NCI-H69 (cell line): ENCODE measurements around the gene CYB561D2.

Experiments used
- DNase-seq: peaks from one replicate; lab custom pipeline; 2025; lab: John Stamatoyannopoulos, UW

CYB561D2 gene

DNA sequence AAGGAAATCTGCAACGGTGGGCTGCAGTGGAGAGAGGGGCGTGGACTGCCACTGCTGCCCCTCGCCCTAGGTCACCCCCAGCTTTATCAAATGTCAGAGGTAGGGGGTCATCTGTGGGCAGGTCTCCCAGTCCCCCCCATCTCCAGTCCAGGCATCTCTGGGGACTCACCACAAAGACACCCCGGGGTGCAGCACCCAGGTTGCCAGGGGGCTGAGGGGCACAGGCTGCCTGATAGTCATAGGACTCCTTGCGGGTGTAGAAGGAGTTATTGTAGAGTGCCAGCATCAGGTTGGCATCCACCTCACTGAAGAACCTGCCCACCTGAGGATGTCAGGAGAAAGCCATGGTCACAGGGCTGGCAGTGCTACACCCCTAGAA lies 15.2 kb downstream of the CYB561D2 start:
- DNase-seq: no peak

DNA sequence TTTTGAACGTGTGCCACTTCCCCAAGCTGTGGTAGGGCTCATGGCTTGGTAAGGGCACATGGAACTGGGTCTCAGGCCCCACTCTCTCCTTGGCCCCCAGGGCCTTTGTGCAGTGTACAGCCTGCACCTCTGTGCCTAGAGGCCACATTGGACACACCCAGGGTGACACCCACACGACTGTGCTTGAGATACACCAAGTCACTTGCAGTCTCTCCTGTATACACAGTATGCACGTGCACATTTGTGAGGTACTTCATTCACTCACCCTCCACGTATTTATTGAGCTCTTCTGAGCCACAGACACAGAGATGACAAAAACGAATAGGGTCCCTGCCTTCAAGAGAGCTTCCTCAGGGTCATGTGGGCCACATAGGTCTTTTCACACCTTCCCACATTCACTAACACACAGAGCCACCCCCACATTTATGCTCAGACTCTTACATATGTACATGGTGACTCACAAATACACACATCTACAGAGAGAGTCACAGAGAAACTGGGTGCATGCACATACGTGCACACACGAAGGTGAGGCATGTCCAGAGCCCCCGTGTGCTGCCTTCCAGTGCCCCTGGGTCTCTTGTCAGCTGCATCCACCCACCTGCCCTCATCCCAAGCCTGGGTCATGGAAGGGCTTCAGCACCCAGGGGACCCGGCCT lies 18.5 kb downstream of the CYB561D2 start:
- DNase-seq: no peak

DNA sequence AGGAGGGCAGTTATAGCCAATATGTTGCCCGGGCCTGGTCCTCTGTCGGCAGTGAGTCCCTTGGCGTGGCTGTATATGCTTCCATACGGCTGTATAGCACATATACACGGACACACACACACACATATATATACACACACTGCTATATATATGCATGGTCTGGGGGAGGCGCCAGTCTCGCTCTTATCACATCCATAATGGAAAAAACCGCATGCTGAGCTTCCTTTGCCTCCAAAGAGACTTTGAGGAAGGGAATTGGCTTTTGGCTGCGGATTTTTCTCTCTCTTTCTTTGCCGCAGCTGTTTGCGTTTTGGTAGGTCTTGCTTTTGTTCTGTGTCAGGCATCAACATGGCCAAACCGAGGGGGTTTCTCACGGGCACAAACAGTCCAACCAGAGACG lies 19.9 kb downstream of the CYB561D2 start:
- peak; percentile 72 for DNase-seq

DNA sequence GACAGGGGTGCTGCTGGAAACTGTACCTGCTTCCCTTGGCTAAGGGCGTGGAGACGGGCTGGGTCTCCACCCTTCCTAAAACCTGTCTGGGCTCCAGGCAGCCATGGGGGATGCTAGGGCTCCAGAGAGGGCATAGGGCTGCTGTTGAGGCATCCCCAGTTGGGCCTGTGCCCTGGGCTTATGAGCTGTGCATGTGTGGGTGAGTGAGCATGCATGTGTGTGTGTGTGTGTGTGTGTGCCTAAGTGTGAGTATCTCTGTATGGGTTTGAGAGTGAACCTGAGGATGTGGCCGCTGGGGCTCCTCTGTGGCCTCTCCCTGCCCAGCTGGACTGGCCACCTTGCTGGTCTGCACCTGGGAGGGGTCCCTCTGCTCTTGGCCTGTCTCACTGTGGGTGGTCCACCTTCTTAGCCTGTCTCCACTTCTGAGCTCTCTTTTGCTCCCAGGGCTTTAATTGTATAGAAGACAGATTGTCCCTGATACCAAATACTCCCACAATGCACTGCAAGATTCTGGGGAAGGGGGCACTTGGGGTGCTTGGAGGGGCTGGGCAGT lies 20.5 kb downstream of the CYB561D2 start:
- no peak for DNase-seq

DNA sequence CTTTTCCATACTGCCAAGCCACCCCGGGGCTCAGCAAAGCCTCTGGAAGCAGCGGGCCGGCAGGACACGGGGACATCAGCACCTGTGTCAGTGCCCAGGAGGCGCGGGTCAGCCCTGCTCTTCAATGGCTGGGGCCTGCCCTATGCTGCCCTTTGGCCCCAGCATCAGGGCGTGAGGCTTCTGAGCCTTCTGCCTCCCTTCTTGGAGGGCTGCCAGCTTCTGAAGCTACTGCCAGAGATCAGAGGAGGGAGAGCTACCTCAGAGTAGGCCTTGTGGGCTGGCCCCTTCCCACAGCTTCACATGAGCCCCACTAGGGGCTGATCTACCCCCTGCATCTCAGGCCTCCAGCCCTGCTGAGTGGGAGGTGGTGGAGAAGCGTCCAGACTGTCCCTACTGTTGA lies 21.7 kb downstream of the CYB561D2 start:
- peak; percentile 68 for DNase-seq

DNA sequence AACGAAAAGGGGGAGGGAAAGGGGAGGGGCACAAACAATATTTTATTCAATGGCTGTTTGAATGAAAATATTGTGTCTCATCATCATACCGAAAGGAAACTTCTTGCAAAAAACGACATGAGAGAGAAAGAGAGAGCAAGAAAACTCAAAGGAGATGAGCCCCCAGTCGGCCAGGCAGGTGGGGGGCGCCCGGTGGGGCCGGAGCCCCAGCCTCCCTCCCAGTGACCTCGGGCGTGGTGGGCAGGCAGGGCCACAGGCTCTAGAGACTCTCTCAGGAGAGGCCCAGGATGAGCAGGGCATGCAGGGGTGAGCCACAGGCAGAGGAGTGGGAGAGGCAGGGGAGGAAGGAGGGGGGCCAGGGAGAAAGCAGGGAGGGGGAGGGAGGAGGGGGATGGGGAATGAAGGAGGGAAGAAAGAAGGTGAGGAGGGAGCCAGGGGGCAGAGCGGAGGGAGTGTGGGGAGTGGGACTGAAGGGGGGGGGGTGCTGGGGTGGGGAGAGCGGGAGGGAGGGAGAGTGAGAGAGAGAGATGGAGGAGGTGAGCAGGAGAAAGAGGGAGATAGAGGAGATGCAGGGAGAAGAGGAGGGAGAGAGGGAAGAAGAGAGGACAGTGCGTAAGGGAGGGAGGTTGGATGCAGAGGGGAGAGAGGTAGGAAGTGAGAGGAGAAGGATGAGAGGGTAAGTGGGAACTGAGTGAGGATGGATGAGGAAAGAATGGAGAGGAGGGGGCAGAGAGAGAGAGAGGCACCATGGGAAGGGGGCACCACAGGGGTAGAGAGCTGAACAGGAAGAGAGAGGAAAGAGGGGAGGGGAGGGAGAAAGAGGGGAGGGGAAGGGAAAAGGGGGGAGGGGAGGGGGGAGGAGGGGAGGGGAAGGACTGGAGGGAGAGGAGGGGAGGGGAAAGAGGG lies 22.7 kb downstream of the CYB561D2 start:
- DNase-seq: peak; percentile 77

DNA sequence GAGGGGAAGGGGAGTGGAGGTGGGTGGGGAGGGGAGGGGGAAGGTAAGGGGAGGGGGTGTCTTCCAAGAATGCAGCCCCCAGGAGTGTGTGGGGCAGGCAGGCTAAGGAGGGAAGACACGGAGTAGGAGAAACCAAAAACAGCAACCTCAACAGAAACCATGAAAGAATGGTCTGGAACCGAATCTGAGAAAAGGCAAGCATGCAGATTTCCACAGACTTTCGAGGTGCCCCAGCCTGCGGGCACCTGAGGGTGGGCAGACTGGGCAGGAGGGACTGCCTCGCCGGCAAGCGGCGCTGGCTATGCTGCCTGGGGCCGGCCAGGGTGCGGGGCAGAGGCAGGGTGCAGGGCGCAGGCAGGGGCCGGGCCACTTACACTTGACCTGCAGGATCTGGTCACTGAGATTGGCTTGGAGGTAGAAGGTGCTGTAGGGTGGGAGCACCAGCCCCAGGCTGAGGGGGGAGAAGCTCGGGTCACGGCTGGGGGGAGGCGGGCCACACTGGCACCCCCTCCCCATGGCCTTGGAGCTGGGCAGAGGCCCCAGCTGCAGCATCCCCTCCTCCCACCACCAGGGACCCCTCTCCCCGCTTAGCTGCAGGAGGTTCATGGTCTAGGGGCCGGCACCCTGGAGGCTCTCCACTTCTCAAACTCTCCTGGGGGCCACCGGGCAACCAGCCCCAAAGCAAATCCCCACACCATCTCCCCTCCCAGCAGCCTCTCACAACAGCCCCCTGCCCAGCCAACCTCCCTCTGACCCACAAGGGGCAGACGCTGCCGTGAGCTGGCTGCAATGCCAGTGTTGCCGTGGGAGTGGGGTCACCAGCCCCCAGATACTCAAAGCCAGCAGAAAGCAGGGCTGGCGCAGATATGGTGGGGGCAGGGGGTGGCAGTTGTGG lies 23.9 kb downstream of the CYB561D2 start:
- DNase-seq: no peak

DNA sequence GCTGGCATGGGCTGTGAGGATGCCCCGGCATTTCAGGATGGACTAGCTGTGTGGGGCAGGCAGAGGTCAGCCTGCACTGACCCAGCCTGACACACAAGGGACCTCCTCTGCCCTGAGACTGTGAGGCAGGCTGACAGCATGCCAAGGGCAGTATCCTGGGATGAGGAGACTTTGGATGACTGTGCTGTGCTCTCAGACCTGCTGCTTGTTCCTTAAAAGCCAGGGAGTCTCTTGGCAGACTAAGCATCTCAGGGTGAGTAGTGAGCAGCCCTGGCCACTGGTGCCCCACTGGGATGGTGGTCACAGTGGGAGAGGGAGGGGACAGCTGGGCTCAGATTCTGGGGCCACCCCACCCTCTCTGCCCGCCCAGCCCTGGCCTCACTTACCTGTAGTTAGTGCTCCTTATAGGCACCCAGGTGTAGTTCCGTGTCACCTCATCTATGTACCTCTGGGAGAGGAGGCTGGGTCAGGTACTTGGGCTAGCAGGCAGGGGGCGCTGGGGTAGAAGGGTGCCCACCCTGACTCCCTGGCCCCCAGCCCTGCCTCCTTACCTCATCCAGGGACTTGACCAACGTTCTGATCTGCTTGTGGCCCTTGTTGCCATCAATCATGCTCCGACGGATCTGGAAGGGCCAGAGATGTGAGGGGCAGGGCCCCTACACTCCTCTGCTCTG lies 24.7 kb downstream of the CYB561D2 start:
- DNase-seq: no peak

DNA sequence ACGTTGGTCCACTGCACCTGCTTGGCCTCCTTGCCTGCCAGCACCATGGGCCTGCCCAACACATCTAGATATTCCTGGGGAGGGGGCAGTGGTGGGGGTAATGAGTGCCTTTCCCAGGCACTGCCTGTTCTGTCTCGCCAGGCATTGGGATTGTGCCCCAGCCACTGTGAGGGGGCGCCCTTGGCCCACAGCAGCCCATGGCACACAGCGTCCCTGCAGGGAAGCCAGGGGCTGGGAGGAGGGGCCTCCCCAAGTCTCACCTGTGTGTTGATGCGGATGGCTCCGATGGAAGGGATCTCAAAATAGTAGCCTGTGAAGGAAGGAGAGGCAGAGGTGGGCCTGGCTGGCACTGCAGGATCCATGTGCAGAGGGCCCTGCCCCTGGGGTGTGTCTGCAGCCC lies 27.4 kb downstream of the CYB561D2 start:
- DNase-seq: no peak

GRCh38 chr3:50378757-50379156 lies 28.1 kb downstream of the CYB561D2 start:
- peak; percentile 20 for DNase-seq

GRCh38 chr3:50380405-50381085 lies 29.9 kb downstream of the CYB561D2 start:
- peak; percentile 55 for DNase-seq

DNA sequence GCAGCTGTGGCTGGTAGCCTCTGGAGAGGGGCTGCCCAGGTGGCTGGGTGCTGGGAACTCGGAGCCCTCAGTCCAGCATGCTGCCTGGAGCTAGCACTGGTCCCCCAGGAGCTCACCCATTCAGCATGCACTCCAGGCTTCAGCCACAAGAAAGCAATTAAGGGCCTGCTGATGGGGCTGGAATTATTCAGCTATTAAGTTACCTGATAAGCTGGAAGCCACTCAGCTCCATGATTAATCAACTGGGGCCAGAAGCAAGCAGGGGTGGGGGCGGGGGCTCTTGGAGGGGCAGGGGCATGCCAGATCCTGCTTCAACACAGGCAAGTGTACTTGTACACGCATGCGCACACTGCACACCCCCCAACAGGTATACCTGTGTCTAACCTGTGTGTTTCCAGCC lies 30.7 kb downstream of the CYB561D2 start:
- peak; percentile 76 for DNase-seq

GRCh38 chr3:50382722-50383121 lies 32.1 kb downstream of the CYB561D2 start:
- DNase-seq: no peak

- peak; percentile 12 for DNase-seq
Observed at GRCh38 chr3:50383750-50384149, 33.1 kb downstream of the CYB561D2 start.

DNA sequence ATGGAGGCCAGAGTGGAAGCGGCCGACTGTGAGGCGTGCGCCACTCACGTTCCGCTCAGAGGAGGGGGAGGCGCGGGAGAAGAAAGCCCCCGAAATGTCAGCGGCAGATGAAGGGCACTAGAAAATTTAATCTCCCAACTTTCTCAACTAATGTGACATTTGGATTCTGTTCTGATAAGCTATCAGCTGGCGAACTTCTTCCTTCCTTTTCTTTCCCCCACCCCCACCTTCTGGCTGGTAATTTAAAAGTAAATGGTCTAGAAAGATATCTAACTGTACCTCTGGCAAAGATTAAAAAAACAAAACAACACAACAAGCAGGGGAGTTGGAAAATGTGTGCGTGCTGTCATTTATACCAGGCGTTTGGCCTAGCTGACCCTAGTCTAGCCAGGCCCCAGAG lies 35.1 kb downstream of the CYB561D2 start:
- no peak for DNase-seq

DNA sequence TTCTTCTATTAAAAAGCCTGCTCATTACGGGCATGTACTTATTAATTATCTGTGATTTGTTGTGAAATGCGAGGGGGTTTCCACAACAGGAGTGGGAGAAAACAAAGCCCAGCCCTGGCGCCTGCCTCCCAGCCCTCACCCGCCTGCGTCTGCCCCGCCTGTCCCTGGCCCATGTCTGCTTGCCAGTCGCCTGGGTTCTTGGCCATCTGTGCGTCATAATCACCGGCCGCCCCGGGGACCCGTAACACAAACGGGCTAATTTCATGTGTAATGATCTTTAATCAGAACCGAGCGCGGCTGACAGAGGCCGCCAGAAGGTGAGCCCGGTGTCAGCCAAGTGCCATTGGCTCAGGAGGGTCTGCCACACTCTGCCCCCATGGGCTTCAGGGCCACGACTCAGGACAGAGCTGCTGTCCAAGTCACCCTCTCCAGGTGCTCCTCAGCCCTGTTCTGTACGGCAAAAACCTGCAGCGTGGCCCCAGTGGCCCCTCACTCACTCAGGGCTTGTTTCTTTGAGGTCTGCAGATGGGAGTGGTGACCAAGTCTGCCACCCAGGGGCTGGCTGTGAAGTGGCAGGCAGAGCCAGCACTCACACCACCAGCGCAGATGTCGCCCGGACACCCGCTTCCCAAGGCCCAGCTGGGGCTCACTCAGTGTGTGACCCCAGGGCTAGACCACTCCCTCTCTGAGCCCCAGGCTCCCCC lies 37.5 kb downstream of the CYB561D2 start:
- peak; percentile 58 for DNase-seq

- no peak for DNase-seq
Observed at GRCh38 chr3:50388720-50389413, 38.2 kb downstream of the CYB561D2 start.

GRCh38 chr3:50389414-50389767 lies 38.7 kb downstream of the CYB561D2 start:
- DNase-seq: no peak

DNA sequence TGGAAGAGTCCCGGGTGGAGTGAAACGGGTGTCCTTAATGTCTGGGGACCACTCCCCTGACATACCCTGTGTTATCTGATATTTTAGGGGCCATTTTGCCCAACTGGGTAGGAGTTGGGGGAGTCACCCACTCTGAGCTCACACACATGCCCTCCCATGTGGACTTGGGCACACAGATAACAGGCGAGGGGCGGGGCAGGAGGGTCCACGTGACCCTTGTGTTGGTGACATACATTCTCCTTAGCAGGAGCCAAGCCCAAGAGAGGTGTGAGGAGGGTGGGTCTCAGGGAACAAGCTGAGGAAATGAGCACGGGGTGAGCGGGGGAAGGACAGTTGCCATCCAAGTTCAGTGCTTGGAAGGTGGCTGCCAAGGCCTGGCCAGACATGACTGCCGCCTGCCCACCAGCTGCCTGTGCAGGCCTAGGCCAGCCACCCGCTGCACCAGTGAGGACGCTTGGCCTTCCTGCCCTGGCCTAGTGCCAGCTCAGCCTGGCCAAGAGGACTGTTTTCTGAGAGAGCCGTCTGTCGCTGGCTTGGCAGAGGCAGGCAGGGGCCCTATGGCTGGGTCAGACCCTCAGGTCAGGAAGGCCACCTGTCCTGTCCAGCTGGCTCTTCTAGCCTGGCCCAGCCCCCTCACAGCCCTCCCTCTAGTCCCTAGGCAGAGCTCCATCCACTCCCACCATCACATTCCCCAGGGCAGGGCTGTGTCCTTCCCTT lies 40.0 kb downstream of the CYB561D2 start:
- DNase-seq: peak; percentile 57
